Fibroblast of skin of left quadriceps (primary cell): ENCODE measurements around the gene CCDC43.

Source experiments
- DNase-seq, 2 experiments: peaks; one replicate each; pipeline ENCODE4 v3.0.0-alpha.2; 2013; ENCODE audit warnings: low read depth in 2 of 2

CCDC43 gene

DNA sequence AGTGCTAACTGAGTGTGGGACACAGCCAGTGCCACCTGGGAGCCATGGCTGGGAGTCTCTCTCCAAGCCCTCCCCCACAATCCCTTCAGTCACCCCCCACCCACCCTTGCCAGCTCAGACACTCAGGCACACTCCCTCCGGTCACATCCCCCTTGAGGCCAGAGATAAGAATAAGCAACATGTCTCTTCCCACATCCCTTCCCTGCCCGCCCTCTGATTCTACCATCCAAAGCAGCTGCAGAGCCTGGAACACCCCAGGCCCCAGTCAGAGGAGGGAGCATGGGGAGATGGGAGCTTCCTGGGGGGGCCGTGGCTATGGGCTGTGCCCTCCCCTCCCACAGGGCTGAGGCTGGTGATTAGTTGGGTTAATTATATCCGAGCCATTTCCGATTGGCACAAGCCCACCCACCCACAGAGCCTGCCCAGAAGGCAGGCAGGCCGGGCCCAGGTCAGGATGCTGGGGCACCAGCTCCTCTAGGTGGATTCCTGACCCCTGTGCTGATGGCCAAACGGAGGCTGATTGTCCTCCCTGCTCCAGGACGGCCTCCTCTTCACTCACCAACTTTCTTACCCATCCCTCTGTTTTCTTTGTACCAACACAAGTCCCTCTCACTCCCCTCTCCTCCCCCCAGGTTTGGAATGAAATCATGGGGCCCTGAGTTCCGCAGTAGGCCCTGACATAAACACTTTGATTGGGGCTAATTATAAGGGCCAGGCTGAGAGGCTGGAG is 61.9 kb downstream of the CCDC43 start:
- no peak for DNase-seq
